HCT116 (cell line): ENCODE measurements around the gene WNT11. TPM values are rescaled to one million over a fixed set of nuclear protein-coding genes. Genes with fewer than 3 reads are reported as not detected.

Source experiments
- ATAC-seq: fragments of 200-7000 bp; cut with Tn5 transposase; 2 replicates; pipeline ENCODE4 v1.9.1; 2020; ENCODE audit warnings: mild to moderate bottlenecking, moderate library complexity
- BruUV-seq: library from RNA; stranded (reverse); fragments of 400-500 nt; replicated peaks from 2 replicates; lab custom pipeline; 2021; lab: Mats Ljungman, UMichigan
- CTCF ChIA-PET: fragments of 300-600 bp; sonication (Branson Sonifier 250); formaldehyde crosslinking; loops from one replicate; lab custom pipeline; 2021; ENCODE audit warnings: antibody characterized with exemption; lab: Charles Lee
- POLR2A ChIA-PET: fragments of 300-600, 350-600 bp; sonication (Branson Sonifier 250); formaldehyde crosslinking; loops from one replicate; lab custom pipeline; 2021; ENCODE audit warnings: antibody characterized with exemption; lab: Charles Lee
- RAD21 ChIA-PET, 2 experiments: fragments of 300-600 bp; sonication (Branson Sonifier 250); formaldehyde crosslinking; loops; one replicate each; lab custom pipeline; 2023; ENCODE audit warnings: low total read pairs in 2 of 2; ENCODE audit not compliant: uncharacterized antibody in 2 of 2, unreplicated experiment in 2 of 2, low non-redundant PET in 1 of 2; lab: Charles Lee
- DNase-seq: peaks from one replicate; pipeline ENCODE4 v3.0.0-alpha.2; 2010; ENCODE audit warnings: low read depth, low spot score
- H2AFZ ChIP-seq: fragments of 200-600 bp; shearing (Covaris generic), sonication (generic); 2 replicates; pipeline ENCODE4 v1.6.1; 2017; ENCODE audit warnings: low read depth, mixed run types, mixed read lengths, antibody characterized with exemption, low read length; ENCODE audit not compliant: poor library complexity, severe bottlenecking
- H3K27ac ChIP-seq: 2 replicates; pipeline ENCODE4 v1.5.1; 2012; ENCODE audit warnings: low read depth, low read length
- H3K27me3 ChIP-seq: fragments of 200-600 bp; sonication (generic); 2 replicates; pipeline ENCODE4 v1.6.1; 2016; ENCODE audit warnings: mixed run types, low read length, mixed read lengths; ENCODE audit not compliant: insufficient read depth
- H3K36me3 ChIP-seq, 2 experiments: fragments of 200-500 bp in 1 of 2; fragments of 200-600 bp in 1 of 2; sonication (Bioruptor generic) in 1 of 2; sonication (generic) in 1 of 2; 2 replicates each; pipeline versions ENCODE4 v1.5.1 to v1.6.1; 2014 to 2016; ENCODE audit warnings: low read length in 2 of 2, inconsistent platforms in 1 of 2, mixed read lengths in 1 of 2, mixed run types in 1 of 2; ENCODE audit not compliant: insufficient read depth in 2 of 2, control insufficient read depth in 1 of 2
- H3K4me1 ChIP-seq, 2 experiments: fragments of 200-600 bp in 1 of 2; sonication (generic) in 1 of 2; 2 replicates each; pipeline versions ENCODE4 v1.5.1 to v1.6.1; 2012 to 2017; ENCODE audit warnings: low read length in 2 of 2, inconsistent platforms in 1 of 2, mild to moderate bottlenecking in 1 of 2, mixed read lengths in 1 of 2, mixed run types in 1 of 2, moderate library complexity in 1 of 2; ENCODE audit not compliant: insufficient read depth in 2 of 2, control insufficient read depth in 1 of 2
- H3K4me2 ChIP-seq: fragments of 200-600 bp; sonication (generic); 2 replicates; pipeline ENCODE4 v1.6.1; 2017; ENCODE audit warnings: mixed run types, low read length, mixed read lengths
- H3K4me3 ChIP-seq, 2 experiments: fragments of 200-600 bp in 1 of 2; sonication (generic) in 1 of 2; replicated peaks in 1 of 2; 2 replicates each; pipeline ENCODE4 v1.5.1; 2011 to 2016; ENCODE audit warnings: low read length in 2 of 2, control low read depth in 1 of 2, low read depth in 1 of 2, mild to moderate bottlenecking in 1 of 2, mixed read lengths in 1 of 2, mixed run types in 1 of 2
- H3K79me2 ChIP-seq: fragments of 200-600 bp; sonication (generic); 2 replicates; pipeline ENCODE4 v1.6.1; 2017; ENCODE audit warnings: mild to moderate bottlenecking, mixed run types, low read length, moderate library complexity, mixed read lengths; ENCODE audit not compliant: insufficient read depth
- H3K9ac ChIP-seq: fragments of 200-600 bp; sonication (generic); 2 replicates; pipeline ENCODE4 v1.6.1; 2016; ENCODE audit warnings: low read length, mixed read lengths
- H3K9me2 ChIP-seq: fragments of 200-600 bp; sonication (generic), shearing (Covaris generic); 2 replicates; pipeline ENCODE4 v1.6.1; 2017; ENCODE audit warnings: mixed run types, mild to moderate bottlenecking, moderate library complexity; ENCODE audit not compliant: insufficient read depth
- H3K9me3 ChIP-seq, 2 experiments: fragments of 200-500 bp in 1 of 2; fragments of 200-600 bp in 1 of 2; sonication (Bioruptor generic) in 1 of 2; sonication (generic) in 1 of 2; 2 replicates each; pipeline ENCODE4 v1.6.1; 2014 to 2017; ENCODE audit warnings: low read length in 2 of 2, mixed read lengths in 2 of 2, inconsistent platforms in 1 of 2, low read depth in 1 of 2, mild to moderate bottlenecking in 1 of 2, mixed run types in 1 of 2, moderate library complexity in 1 of 2; ENCODE audit not compliant: control insufficient read depth in 1 of 2, insufficient read depth in 1 of 2
- H4K20me1 ChIP-seq: fragments of 200-600 bp; sonication (generic), shearing (Covaris generic); 2 replicates; pipeline ENCODE4 v1.6.1; 2017; ENCODE audit warnings: mixed run types, mild to moderate bottlenecking, moderate library complexity; ENCODE audit not compliant: insufficient read depth
- ELF1 ChIP-seq: IDR thresholded peaks from 2 replicates; pipeline ENCODE4 v1.6.1; 2012; ENCODE audit warnings: low read depth, borderline replicate concordance
- EZH2 ChIP-seq: fragments of 200-600 bp; sonication (generic); IDR thresholded peaks from 2 replicates; pipeline ENCODE4 v1.6.1; 2017; ENCODE audit warnings: antibody characterized with exemption, mixed run types
- JUND ChIP-seq: IDR thresholded peaks from 2 replicates; pipeline ENCODE4 v1.6.1; 2012
- POLR2A ChIP-seq: IDR thresholded peaks from 2 replicates; pipeline ENCODE4 v1.7.0; 2011; ENCODE audit warnings: borderline replicate concordance; ENCODE audit not compliant: insufficient read depth, insufficient read length; ENCODE audit errors: extremely low read depth
- POLR2AphosphoS5 ChIP-seq: IDR thresholded peaks from 2 replicates; pipeline ENCODE4 v1.6.1; 2011; ENCODE audit warnings: mild to moderate bottlenecking, low read depth, low read length, moderate library complexity
- RAD21 ChIP-seq: IDR thresholded peaks from 2 replicates; pipeline ENCODE4 v1.6.1; 2012; ENCODE audit warnings: low read depth, mild to moderate bottlenecking
- SP1 ChIP-seq: IDR thresholded peaks from 2 replicates; pipeline ENCODE4 v1.6.1; 2012; ENCODE audit warnings: low read depth
- SRF ChIP-seq: IDR thresholded peaks from 2 replicates; pipeline ENCODE4 v1.6.1; 2012; ENCODE audit warnings: low read depth
- ZFX ChIP-seq: fragments of 450-650 bp; IDR thresholded peaks from 2 replicates; pipeline ENCODE4 v1.6.1; 2017
- intact Hi-C: fragments of 100-400 bp; cut with micrococcal nuclease; formaldehyde crosslinking; loops from 2 replicates; pipeline ENCODE4 v1.10.0; 2022
- total RNA-seq: library from RNA; stranded (reverse); gene quantifications from one replicate; pipeline ENCODE4 v1.2.1, GENCODE V29; 2021; ENCODE audit not compliant: unreplicated experiment
- TF ChIP-seq, protein P1 (sequence below): IDR thresholded peaks from 2 replicates; pipeline ENCODE4 v1.6.1; 2012
- TF ChIP-seq, protein P2 (sequence below), 3 experiments: fragments of 200-600 bp in 1 of 3; sonication (generic) in 1 of 3; IDR thresholded peaks in 2 of 3; conservative IDR thresholded peaks in 1 of 3; 2 replicates each; pipeline ENCODE4 v1.5.1; 2012 to 2017; ENCODE audit warnings: low read depth in 2 of 3, low read length in 2 of 3, antibody characterized with exemption in 1 of 3, borderline replicate concordance in 1 of 3, control low read depth in 1 of 3, mild to moderate bottlenecking in 1 of 3, mixed read lengths in 1 of 3, mixed run types in 1 of 3, moderate library complexity in 1 of 3; ENCODE audit not compliant: insufficient read depth in 1 of 3
- TF ChIP-seq, protein P3 (sequence below): IDR thresholded peaks from 2 replicates; pipeline ENCODE4 v1.6.1; 2012; ENCODE audit warnings: low read depth

WNT11 gene
- total RNA-seq, 1 experiment from 2014 or later, result 1.9 TPM

DNA sequence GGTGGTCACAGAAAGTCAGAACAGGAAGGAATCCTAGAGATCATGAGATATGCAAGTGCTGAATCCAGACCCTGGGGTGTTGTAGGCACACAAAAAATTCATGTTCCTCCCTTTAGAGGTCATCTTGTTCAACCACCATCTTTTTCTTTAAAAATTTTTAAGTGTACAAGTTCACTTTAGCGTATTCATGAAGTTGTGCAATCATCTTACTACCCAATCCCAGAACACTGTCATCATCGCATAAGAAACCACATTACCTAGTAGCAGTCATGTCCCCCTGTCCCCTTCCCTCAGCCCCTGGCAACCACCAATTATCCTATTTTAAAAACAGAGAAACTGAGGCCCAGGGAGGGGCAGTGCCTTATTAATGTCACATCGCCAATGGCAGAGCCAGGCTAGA is 20.3 kb upstream of the WNT11 start:
- intact Hi-C loops, result no loop called here
- H3K4me3 ChIP-seq, result no peak overlapping the region
- H3K9me2 ChIP-seq, result no peaks in the 10 kb centered on the region
- no peak overlapping the region for H3K9ac ChIP-seq
- H3K27me3 ChIP-seq, result no peaks in the 10 kb centered on the region
- no peak overlapping the region for H3K4me2 ChIP-seq
- no peak for DNase-seq
- TF ChIP-seq ZFX (no peak), RAD21 (no peak), JUND (no peak), SRF (no peak), POLR2AphosphoS5 (no peak), POLR2A (no peak), SP1 (no peak), ELF1 (no peak), EZH2 (no peak)
- TF ChIP-seq, protein P1, sequence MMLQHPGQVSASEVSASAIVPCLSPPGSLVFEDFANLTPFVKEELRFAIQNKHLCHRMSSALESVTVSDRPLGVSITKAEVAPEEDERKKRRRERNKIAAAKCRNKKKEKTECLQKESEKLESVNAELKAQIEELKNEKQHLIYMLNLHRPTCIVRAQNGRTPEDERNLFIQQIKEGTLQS, result no peak
- TF ChIP-seq, protein P2, sequence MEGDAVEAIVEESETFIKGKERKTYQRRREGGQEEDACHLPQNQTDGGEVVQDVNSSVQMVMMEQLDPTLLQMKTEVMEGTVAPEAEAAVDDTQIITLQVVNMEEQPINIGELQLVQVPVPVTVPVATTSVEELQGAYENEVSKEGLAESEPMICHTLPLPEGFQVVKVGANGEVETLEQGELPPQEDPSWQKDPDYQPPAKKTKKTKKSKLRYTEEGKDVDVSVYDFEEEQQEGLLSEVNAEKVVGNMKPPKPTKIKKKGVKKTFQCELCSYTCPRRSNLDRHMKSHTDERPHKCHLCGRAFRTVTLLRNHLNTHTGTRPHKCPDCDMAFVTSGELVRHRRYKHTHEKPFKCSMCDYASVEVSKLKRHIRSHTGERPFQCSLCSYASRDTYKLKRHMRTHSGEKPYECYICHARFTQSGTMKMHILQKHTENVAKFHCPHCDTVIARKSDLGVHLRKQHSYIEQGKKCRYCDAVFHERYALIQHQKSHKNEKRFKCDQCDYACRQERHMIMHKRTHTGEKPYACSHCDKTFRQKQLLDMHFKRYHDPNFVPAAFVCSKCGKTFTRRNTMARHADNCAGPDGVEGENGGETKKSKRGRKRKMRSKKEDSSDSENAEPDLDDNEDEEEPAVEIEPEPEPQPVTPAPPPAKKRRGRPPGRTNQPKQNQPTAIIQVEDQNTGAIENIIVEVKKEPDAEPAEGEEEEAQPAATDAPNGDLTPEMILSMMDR (IDR thresholded peaks at IDR 0.05 in 2 of 3, conservative IDR thresholded peaks at IDR 0.05 in 1 of 3; ENCODE audit: borderline replicate concordance in 1 of 3, insufficient read depth in 1 of 3, low read depth in 2 of 3, low read length in 2 of 3), result no peak
- TF ChIP-seq, protein P3, sequence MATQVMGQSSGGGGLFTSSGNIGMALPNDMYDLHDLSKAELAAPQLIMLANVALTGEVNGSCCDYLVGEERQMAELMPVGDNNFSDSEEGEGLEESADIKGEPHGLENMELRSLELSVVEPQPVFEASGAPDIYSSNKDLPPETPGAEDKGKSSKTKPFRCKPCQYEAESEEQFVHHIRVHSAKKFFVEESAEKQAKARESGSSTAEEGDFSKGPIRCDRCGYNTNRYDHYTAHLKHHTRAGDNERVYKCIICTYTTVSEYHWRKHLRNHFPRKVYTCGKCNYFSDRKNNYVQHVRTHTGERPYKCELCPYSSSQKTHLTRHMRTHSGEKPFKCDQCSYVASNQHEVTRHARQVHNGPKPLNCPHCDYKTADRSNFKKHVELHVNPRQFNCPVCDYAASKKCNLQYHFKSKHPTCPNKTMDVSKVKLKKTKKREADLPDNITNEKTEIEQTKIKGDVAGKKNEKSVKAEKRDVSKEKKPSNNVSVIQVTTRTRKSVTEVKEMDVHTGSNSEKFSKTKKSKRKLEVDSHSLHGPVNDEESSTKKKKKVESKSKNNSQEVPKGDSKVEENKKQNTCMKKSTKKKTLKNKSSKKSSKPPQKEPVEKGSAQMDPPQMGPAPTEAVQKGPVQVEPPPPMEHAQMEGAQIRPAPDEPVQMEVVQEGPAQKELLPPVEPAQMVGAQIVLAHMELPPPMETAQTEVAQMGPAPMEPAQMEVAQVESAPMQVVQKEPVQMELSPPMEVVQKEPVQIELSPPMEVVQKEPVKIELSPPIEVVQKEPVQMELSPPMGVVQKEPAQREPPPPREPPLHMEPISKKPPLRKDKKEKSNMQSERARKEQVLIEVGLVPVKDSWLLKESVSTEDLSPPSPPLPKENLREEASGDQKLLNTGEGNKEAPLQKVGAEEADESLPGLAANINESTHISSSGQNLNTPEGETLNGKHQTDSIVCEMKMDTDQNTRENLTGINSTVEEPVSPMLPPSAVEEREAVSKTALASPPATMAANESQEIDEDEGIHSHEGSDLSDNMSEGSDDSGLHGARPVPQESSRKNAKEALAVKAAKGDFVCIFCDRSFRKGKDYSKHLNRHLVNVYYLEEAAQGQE, result no peak
- BruUV-seq, result no TSS peak
- H4K20me1 ChIP-seq, result no peaks in the 10 kb centered on the region
- H3K79me2 ChIP-seq, result no peaks in the 10 kb centered on the region
- no peak overlapping the region for H2AFZ ChIP-seq
- no peaks in the 10 kb centered on the region for H3K4me1 ChIP-seq
- no peaks in the 10 kb centered on the region for H3K9me3 ChIP-seq
- no peaks in the 10 kb centered on the region for H3K36me3 ChIP-seq
- no peak overlapping the region for H3K27ac ChIP-seq
- ChIA-PET CTCF (no interaction called here), POLR2A (no interaction called here), RAD21 (no interaction called here)
- ATAC-seq, result no peak
